T-helper 2 cell treated with Interferon-gamma antibody and Interleukin-4, amounts not matched to agents 100 ng/mL and 5 ng/mL, for 36 hours (primary cell): ENCODE data around the gene PLK5. TPM values are rescaled to one million over a fixed set of nuclear protein-coding genes. Genes with fewer than 3 reads are reported as not detected.

Experiments
- intact Hi-C: fragments of 100-400 bp; cut with micrococcal nuclease; formaldehyde crosslinking; loops from one replicate; pipeline ENCODE4 v1.15.1; 2023
- total RNA-seq: library from RNA; stranded (reverse); gene quantifications from 2 replicates; pipeline ENCODE4 v1.2.3, GENCODE V29; 2022

PLK5 gene
- total RNA-seq, 1 donor from 2014 or later, result 0.07 TPM

DNA sequence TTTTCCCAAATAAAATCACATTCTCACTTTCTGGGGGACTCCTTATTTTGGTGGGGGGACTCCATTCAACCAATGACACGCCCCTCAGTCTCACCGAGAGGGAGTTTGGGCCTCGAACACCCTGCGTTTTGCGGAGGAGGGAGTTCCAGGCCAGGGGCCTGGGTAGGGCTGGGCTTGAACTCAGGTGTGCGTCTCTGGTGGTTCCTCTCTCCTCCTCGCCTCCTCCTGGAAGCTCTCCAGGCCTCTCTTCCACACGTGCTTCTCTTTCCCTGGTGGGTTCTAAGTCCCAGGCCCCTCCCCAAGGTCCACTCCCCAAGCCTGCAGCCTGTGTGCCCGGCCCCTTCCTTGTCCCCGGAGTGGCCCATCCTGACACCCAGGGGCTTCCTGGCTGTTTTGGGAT, 29.5 kb downstream of the PLK5 start:
- intact Hi-C loops, result no loop called here

- intact Hi-C loops, result no loop called here
These were observed 31.1 kb downstream of the PLK5 start for GRCh38 chr19:1554968-1555367.

DNA sequence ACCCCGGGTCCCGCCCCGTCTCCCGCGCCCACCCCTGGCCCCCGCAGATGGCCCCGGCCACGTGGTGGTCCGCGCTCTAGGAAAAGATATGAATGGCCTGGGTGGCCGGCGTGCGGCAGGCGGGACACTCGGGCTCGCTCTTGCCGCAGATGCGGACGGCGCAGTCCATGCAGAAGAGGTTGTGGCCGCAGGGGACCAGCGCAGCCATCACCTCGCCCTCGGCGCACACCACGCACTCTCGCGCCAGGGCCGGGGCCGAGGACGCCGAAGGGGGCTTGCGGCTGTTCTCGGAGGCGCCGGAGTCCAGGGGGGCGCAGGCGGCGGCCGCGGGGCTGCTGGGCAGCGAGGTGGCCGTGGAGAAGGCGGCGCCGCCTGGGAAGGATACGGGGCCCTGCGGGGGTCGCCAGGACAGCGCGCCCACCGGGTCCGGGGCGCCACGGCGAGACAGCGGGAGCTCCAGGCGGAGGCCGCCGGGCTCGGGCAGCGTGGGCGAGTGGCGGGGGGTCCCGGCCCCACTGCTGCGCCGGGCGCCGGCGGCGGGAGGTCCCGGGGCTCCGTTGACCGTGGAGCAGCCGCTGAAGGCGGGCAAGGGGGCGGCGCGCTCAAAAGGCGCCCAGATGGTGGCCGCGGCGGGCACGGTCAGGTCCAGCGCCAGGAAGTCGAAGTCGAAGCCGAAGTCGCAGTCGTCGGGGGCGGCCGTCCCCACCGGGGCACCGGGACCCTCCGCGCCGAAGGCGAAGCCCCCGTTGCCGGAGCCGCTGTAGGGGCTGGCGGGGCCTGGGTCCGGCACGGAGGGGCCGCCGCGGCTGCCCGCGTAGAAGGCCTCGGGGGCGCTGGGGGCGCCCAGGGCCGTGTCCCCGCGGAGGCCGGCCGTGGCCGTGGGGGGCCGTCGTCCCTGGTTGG, 31.9 kb downstream of the PLK5 start:
- intact Hi-C loops, result no loop called here

- intact Hi-C loops, result no loop called here
These were observed 32.7 kb downstream of the PLK5 start for GRCh38 chr19:1556390-1557070.

GRCh38 chr19:1558552-1558951, 34.7 kb downstream of the PLK5 start:
- intact Hi-C loops, result no loop called here

GRCh38 chr19:1560286-1560882, 36.5 kb downstream of the PLK5 start:
- intact Hi-C loops, result no loop called here

DNA sequence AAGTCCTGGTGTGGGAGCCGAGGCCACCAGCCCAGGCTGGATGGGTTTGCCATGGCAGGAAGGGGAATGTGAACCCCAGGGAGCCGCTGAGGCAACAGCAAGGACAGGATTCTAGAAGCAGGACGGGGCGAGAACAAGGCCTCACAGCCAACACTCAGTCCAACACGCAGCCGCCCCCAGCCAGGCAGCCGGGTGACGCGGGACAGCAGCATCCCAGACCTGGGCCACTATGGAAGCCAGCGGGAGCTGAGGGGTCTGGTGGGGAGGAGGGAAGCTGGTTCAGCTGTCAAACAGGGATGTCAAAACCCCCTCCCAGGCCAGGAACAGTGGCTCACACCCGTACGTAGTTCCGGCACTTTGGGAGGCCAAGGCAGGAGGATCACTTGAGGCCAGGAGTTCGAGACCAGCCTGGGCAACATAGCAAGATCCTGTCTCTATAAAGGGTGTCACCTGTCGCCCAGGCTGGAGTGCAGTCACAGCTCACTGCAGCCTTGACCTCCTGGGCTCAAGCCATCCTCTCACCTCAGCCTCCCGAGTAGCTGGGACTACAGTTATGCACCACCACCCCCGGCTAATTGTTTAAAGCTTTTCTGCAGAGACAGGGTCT, 37.5 kb downstream of the PLK5 start:
- intact Hi-C loops, result no loop called here

GRCh38 chr19:1563251-1563650, 39.4 kb downstream of the PLK5 start:
- intact Hi-C loops, result no loop called here

DNA sequence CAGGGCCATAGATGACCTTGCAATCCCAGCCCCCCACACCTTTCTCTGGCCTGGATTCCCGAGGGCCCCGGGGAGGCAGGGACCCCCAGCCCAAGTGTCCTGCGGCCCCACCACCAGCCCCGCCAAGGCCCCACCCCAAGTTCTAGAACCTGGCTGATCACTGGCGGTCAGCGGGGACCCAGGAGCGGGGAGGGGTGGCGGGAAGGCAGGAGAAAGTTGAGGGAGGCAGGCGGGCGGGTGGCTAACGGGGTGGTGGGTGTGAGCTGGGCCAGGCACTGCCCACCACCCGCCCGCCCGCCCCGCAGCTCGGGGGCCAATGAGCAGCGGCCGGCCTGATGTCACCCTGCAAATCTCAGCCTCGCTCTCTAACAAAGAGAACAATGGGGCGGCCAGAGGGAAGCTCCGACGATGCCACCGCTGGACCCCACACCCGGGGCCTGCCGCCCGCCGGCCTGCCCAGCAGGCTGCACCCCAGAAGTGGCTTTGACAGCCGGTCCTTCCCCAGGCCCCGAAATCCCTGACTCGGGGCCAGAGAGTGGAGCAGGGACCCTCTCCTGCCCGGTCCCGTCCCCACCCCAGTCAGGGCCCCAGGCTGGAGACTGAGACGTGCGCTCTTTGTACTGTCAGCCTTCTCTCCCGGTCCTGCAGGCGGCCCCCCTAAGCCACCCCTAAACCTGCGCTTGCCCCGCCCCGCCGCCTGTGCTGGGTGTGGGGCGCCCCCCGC, 42.7 kb downstream of the PLK5 start:
- intact Hi-C loops, result no loop called here

GRCh38 chr19:1567116-1567847, 43.4 kb downstream of the PLK5 start:
- intact Hi-C loops, result no loop called here

DNA sequence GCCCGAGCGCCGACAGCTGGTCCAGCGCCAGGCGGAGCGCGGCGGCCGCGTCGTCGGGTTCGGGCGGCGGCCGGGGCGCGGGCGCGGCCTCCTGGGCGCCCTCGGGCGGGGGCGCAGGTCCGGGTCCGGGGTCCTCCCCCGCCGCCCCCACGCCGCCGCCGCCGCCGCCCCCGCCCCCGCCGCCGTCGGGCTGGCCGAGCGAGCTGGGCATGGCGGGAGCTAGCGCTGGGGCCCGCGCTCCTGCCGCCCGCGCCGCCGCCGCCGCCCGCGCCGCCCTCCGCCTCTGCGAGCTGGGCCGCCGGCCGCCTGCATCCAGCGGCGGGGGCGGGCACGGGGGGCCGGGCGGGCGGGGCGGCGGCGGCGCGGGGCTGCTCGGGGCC, 44.0 kb downstream of the PLK5 start:
- intact Hi-C loops, result no loop called here

- intact Hi-C loops, result no loop called here
These were observed 44.6 kb downstream of the PLK5 start, which contains the start of gene MEX3D for GRCh38 chr19:1568320-1569019. TSS of gene MEX3D (minus strand) at chr19:1568325. CDS start at chr19:1568058, 267 bp downstream.

- intact Hi-C loops, result no loop called here
These were observed 46.1 kb downstream of the PLK5 start for GRCh38 chr19:1569997-1570396.

- intact Hi-C loops, result no loop called here
These were observed 47.0 kb downstream of the PLK5 start for GRCh38 chr19:1570836-1571235.

DNA sequence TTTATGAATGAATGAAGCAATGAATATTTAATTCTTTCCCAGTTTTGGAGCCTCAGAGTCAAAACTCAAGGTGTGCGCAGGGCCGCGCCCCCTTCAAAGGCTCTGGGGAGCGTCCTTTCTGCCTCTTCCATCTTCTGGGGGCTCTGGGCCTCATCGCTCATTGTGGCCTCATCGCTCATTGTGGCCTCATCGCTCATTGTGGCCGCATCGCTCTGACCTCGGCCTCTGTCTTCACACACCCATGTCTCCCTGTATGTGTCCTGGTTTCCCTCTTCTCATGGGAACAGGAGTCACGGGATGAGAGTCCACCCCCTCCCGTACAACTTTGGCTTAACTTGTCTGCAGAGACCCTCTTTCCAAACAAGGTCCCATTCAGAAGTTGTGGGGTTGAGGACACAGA, 47.5 kb downstream of the PLK5 start:
- intact Hi-C loops, result no loop called here

- intact Hi-C loops, result no loop called here
These were observed 48.9 kb downstream of the PLK5 start for GRCh38 chr19:1572795-1573194.

GRCh38 chr19:1574354-1575136, 50.7 kb downstream of the PLK5 start:
- intact Hi-C loops, result no loop called here

DNA sequence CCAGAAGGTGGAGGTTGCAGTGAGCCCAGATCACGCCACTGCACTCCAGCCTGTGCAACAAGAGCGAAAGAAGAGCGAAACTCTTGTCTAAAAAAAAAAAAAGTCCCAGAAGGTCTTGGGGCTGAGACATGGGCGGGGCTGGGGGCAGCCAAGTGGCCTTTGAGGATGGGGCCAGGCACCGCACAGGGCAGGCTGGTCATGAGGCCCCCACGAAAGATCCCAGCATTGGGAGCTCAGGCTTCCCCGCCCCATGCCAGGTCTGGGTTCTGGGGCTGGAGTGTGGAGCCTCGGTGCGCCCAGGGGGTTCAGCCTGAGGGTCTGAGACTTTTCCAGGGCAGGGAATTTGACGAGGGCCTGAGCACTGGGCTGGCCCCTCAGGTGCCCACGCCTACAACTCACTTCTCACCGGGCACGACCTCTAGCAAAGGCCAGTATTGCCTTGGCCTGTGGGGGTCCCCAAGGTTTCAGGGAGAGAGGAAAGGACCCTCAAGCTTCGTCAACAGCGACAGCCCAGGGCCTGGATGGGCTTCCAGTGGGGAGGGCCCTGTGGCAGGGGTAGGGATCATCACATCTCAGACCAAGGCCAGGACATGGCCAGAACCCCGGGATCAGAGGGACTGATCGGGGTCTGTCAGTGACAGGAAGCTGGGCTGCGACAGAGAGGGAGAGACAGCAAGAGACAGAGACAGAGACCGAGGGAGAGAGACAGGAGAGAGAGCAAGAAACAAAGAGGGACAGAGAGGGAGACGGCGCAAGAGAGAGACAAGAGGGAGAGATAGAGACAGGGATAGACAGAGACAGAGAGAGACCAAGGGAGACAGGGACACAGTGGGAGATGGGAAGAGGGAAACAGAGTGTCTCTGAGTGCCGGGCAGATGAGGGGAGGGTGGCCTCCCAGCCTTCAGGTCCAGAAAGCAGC, 51.7 kb downstream of the PLK5 start:
- intact Hi-C loops, result no loop called here
